ENCODE measurements around the gene GOLGA6D.
"Not testable (repeated sequence)": the region's sequence is repeated elsewhere in the genome, so short reads cannot be mapped to it uniquely, and the experiment has no call there.

- TF ChIP-seq CTCF (IDR thresholded peaks at IDR 0.05; ENCODE audit: low read depth, low read length, poor library complexity, severe bottlenecking); EZH2phosphoT487 (IDR thresholded peaks at IDR 0.05; ENCODE audit: borderline replicate concordance, low read length): not testable (repeated sequence)
These were observed 30.4 kb upstream of the GOLGA6D start for GRCh38 chr15:75252285-75252684.

Data from DOHH2 (cell line).